Activated CD4-positive, alpha-beta T cell treated with anti-CD3 and anti-CD28 coated beads, Interleukin-10, Interleukin-2, amounts not matched to agents 100 ng/mL and 50 ng/mL, durations not matched to agents 16 hours and 8 hours (primary cell): ENCODE results near the gene HADHA.
A peak's percentile ranks its signal among the peaks of the same experiment; 100 is the strongest.

ENCODE experiments used
- DNase-seq: peaks from one replicate; pipeline ENCODE4 v3.0.0-alpha.2; 2020

The HADHA gene

DNA sequence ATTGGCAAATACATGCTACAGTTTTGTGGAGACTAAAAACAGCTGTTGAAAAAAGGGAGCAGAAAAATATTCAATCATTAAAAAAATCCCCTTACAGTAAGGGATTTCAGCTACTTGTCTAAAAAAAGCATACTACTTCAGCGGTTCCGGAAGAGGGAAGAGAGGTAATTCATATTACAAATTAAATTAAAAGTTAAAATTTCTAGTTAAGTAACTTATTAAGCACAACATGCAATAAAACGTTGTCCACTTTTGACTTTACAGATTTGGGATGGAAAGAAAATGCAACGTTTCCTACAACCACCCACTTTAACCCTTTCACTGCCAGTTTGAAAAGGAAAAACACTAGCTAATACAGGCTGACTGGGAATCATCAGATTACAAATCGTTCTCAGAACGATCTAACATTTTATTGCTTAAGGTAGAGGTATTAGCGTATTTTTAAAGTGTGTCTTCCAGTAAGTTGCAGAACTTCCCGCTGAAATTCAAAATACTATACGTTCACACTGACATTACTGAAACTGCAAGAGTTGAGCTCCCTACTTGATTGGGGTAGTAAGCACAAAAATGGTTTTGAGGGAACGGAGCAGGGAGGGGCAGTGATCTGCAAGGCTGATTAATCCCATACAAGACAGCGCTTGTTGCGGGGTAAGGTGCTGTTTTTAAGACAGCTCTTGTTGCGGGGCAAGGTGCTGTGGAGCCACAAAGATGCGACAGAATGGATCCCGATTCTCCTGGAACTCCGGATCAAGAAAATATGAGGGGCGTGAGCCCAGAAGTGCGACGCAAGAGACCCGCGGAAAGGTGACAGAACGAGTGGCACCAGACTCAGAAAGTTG lies 743 bp downstream of the HADHA start:
- peak; percentile 36 for DNase-seq

DNA sequence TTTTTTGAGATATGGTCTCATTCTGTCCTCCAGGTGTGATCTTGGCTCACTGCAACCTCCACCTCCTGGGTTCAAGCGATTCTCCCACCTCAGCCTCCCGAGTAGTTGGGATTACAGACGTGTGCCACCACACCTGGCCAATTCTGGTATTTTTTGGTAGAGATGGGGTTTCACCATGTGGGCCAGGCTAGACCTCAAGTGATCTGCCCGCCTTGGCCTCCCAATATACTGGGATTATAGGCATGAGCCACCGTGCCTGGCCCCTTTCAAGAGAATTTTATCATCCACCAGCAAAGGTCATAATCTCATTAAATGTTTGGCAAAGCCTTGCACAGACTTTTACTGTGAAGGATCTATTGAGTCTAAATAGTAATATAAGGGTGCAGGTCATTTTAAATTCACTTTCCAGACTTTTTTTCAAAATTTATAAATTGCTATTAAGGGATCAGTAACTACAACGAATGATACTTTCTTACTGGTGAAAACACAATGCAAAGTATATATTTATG lies 2.5 kb downstream of the HADHA start:
- DNase-seq, result no peak

DNA sequence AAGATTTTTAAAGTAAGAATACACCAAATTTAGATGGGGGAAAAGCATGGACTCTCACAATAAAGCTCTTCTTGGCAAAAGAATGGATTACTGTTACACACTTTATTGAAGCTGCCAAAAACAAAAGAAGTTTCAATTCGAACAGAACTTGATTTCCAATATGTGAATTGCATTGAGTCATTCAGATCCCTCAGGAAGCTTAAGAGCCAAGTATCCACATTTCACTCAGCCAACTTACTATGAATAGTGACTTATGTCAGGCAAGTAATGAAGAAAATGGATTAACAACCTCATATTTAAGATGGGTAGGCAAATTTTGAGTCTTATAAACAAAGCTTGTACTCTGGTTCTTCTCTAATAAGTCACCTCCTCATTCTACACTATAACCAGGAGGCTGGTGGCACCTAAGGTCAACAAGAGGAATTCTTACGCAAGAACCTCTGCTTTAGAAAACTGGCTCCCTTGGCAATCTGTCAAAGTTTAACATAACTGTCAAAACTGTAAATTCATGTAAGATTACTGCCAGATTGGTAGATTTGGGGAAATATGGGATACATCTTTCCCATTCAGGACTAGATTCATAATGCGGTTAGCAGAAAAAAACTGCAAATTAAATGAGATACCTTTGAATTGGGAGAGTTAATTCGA lies 6.0 kb downstream of the HADHA start:
- no peak for DNase-seq

DNA sequence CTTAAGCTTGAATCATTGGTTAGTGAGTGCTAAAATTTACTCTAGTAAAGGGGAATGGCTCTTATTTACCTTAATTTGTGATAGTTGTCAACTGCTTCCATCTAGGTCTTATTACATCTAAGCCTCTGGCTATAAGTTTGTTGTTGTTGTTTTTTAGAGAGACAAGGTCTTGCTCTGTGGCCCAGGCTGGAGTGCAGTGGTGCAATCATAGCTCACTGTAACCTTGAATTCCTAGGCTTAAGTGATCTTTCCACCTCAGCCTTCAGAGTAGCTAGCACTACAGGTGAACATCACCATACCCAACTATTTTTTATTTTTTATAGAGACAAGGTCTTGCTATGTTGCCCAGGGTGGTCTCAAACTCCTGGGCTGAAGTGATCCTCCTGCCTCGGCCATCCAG lies 6.6 kb downstream of the HADHA start:
- no peak for DNase-seq

DNA sequence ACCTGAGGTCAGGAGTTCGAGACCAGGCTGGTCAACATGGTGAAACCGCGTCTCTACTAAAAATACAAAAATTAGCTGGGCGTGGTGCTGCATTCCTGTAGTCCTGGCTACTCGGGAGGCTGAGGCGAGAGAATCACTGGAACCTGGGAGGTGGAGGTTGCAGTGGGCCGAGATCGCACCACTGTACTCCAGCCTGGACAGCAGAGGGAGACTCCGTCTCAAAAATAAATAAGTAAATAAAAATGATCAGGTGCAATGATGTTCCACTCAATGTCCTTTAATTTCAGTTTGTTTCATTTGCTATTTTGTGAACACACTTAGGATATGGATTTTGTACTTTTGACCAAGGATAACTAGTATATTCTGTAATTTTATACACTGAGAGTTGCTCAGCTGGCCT lies 9.3 kb downstream of the HADHA start:
- DNase-seq, result no peak

DNA sequence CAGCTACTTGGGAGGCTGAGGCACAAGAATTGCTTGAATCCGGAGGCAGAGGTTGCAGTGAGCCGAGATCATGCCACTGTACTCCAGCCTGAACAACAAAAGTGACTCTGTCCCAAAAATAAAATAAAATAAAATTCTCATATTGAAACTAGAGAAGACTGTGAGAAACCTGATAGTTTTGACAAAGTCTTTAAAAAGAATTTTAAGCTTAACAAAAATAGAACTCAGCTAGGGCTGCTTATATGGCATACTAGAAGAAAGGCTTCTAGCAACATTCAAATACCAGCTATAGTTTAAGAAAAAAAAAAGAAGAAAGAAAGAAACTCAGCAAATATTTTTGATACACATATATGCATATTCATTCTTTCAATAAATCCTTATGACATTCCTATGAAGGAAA lies 13.6 kb downstream of the HADHA start:
- no peak for DNase-seq

DNA sequence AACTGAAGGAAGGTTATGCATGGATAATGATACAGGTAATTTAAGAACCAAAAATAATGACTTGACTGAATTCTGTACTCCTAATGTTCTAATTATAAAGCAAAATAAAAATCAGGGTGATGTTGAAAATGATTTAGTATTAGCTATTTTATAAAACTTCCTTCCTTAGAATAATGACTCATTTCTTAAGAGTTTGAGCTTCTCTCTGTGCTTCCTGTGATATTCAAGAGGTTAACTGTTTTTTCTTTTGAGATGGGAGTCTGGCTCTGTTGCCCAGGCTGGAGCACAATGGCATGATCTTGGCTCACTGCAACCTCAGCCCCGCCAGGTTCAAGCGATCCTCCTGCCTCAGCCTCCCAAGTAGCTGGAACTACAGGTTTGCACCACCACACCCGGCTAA lies 14.8 kb downstream of the HADHA start:
- no peak for DNase-seq

DNA sequence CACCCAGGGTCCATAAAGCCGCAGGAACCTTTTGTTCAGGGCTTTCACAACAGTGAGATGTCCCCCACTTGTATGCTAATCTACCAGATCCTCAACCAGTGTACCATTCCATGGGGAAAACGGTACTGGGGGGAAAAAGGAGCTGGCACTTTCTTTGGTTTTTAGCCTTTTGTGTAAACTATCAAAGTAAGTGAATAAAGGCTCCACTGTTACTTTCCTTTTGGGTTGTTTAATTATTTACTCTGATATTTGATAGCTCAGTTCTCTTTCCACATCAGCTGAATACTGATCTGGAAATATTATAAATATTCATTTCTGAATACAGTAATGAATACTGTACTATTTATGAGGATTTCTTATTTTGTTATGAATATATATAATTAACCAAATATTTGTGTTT lies 20.3 kb downstream of the HADHA start:
- DNase-seq, result no peak

DNA sequence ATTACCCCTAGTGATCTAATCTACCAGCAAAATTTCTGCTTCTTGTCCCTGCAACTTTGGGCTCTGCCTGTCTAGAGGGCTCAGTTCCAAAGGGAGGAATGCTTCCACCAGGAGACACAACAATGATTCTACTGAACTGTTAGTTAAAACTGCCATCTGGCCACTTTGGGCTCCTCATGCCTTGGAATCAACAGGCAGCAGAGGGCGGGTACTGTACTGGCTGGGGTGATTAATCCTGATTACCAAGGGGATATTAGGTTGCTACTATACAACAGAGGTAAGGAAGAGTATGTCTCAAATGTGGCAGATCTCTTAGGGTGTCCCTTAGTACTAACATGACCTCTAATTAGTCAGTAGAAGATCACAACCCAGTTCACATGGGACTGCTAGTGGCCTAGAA lies 21.4 kb downstream of the HADHA start:
- no peak for DNase-seq

DNA sequence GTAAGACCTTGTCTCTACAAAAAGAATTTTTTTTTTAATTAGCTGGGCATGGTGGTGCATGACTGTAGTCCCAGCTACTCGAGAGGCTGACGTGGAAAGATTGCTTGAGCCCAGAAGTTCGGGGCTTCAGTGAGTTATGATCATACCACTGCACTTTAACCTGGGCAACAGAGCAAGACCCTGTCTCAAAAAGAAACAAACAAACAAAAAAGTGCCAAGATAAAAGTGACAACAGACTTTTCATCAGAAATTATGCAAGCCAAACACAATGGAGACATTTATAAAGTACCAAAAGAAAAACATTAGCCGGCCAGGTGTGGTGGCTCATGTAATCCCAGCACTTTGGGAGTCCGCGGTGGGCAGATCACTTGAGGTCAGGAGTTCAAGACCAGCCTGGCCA lies 26.7 kb downstream of the HADHA start:
- no peak for DNase-seq

DNA sequence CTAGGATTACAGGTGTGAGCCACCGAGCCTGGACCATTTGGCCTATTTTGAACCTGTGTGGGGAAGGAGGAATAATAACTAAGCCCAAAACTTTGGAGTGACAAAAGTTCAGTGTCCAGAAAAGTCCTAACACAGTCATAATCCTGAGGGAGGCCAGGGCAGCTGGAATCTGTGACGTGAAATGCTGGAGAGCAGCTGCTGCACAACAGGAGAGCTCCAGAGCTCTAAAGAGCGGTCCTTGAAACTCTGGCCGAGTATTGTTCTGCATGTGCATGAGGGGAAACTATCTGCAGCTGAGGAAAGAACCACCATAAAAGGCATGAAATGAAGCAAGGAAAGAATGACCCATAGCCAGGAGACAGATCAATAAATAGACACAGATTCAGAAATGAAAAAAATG lies 27.8 kb downstream of the HADHA start:
- DNase-seq, result no peak

DNA sequence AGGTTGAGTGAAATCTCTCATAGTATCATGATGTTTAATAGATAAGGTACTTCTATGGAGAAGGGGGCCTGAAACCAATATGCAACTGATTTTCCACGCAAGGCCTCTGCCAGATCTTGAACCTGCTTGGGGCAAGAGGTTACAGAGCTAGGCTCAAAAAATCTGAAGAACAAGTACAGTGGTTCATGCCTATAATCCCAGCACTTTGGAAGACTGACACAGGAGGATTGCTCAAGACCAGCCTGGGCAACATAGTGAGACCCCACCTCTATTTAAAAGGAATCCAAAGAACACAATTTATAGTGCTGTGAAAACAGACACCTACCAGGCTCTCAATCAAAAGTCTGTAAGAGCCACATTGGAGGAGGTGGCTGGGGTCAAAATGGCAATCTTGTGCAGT lies 28.6 kb downstream of the HADHA start:
- DNase-seq, result no peak

DNA sequence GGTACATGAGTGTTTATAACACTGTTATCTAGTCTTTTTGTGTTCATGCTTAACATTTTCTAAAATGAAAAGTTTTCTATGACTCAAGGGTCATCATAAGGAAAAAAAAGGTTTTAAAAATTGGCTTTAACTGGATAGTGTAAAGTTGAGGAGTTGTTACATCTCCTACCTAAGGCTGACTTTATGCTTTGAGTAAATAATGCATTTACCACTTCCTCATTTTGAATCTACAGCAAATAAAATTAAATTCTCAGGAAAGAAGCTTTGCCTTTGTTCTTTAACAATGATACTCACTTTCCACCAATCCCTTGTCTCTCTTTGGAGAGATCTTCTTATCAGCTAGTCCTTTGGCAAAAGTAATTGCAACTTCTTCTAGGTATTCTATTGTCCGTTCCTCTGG lies 29.7 kb downstream of the HADHA start:
- DNase-seq, result no peak

DNA sequence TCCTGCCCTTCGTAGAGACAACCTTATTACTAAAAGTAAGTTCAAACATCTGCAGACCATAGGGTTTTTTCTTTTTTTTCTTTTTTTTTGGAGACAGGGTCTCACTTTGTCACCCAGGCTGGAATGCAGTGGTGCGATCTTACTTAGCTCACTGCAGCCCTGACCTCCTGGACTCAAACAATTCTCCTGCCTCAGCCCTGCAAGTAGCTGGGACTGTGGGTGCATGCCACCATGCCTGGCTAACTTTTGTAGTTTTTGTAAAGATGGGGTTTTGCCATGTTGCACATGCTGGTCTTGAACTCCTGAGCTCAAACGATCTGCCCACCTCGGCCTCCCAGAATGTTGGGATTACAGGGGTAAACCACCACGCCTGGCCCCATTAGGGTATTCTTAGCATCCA lies 32.4 kb downstream of the HADHA start:
- no peak for DNase-seq

DNA sequence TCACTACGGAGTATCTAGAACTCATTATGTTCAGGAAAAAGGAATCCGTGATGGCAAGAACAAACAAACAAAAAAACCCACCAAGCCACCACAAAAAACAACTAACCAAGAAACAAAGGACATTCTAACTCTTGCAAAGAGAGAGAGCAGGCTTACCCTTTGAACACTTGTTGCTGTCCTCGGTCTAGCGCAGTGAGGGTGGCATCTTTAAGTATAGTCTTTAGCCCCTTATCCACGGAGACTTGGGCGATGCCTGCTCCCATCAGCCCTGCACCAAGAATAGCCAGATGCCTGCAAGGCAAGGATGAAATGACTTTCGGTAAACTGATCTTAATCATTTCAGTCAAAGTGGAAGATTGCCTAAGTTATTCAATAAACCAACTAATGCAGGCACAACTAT lies 40.5 kb downstream of the HADHA start:
- no peak for DNase-seq

DNA sequence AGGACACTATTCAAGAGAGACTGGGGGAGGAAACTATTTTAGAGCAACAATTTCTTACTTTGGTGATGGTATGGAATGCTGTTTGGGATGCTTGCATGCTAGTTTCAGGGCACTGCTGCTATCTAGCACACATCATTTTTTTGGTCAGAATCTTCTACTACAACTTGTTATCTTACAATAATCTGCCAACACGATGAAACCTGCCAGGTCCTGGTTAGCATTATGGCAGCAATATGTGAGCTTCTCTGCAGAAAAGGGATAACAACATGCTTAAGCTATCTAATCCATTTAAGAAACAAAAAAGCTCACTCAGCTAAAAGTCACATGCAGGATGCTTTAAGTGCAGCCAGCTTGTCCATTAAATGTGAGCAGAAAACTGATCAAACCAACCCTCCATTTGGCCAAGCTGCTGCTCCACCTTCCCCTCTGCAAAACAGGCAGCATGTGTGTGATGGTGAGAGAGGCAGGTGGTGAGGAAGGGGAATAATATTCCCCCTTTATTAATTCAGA lies 41.4 kb downstream of the HADHA start:
- DNase-seq, result no peak

DNA sequence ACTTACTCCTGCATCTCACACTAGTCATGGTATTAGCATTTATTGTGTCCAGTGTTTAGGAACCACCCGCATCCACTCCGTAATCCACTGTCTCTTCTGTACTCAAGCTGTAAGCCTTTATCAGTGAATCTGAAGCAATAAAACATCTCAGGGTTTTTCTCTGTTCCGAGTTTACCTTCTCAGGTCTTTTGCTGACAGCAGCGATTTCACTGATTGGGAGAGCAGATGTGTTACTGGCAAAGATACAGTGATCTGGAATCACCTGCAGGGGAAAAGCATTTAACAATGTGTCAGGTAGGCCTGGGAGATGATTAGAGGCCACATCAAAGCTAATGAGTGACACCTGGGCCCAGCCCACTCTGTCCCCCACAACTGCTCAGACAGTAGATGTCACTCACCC lies 46.9 kb downstream of the HADHA start:
- DNase-seq, result no peak

DNA sequence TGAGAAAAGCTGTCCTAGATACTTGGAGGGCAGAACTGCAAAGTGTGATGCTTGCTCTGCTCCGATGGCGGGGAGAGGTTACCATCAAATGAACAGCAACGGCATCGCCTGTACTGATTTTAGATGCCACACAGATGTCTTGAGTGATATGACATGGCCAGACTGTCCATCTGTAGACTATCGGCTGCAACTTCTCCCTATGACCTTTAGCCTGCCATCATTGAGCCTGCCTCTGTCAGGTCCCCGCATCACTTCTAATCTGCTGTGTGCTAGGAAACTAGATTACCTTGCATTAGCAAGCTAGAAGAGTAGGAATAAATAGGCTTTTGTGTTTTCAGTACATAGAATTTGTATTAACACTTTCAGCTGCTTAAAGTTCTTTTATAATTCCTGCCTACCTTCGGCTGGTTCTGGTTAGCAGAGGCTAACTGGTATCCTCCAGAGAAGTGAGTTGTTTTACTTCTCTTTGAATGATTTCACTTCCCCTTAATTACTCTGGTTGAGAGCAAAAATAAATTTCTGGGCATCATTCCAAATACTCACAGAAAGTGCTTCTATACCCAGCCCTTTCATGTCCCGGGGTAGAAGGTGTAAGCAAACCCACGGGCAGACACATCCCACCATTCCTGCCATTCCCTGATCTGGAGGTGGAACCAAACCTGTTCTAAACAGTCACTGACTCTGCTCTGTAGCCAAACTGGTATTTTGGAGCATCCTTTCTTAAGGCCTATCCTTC lies 47.6 kb downstream of the HADHA start:
- no peak for DNase-seq

DNA sequence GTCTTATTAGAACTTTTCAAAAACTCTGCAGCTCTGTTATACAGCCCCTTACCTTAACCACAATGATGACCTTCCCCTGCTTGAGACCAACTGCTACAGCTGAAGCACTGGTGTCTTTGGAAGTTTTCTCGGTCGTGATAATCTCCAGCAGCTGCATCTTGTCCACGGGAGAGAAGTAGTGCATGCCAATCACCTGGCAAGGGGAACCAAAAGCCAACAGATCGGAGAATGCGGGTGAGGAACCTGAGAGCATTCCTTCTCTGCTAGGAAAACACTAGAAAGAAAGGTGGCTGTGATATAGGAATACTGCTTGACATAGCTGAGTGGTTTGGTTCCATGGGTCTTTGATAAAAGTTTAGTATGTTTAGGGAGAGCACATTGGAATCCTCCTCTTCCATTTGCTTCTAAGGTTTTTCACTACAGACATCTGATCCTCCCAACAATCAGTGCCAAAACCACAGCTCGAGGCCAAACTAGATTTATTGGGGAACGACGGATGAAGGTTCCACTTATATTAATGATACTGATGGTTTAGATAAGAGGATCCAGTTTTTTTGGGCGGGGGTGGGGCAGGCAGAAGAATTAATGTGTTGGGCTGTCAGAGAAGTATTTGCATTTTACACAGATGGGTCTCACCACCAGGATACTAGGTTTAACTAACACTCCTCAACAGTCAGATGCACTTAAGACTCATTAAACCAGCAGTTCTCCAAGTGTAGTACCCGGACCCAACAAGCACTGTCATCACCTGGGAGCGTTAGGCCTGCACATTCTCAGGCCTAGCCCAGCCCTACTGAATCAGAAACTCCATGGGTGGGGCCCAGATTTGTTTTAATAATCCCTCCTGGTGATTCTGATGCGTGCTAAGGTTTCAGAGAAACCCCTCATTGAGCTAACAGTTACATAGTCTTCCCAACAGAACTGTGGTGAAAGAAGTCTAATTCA lies 49.1 kb downstream of the HADHA start:
- DNase-seq, result no peak

DNA sequence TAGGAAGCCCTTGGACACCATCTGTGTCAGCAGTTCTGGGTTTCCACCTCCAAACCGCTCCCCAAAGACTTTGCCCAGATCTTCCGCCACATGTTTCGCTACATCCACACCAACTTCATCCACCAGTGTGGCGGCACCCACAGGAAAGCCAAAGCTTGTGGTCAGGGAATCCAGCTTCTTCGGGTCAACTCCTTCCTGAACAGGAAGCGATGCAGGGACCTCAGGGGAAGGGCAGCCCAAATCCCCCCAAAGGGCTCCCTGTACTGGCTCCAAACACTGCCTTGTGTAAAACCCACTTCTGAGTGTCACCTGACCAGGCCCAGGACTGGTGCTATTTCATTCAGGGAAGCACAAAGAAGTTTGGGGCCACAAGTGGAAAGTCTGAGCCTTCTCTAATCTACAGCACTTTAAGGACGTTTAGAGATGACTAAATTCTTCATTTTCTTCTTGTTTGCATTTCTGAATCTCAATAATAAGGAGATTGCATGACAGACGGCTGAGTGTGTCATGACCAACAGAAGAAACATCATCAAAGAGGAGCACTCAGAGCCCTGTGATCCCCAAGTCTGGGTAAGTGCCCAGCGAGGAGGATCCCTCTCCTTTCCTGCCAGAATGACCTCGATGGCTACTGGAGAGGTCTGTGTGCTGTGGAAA lies 50.7 kb downstream of the HADHA start:
- no peak for DNase-seq

DNA sequence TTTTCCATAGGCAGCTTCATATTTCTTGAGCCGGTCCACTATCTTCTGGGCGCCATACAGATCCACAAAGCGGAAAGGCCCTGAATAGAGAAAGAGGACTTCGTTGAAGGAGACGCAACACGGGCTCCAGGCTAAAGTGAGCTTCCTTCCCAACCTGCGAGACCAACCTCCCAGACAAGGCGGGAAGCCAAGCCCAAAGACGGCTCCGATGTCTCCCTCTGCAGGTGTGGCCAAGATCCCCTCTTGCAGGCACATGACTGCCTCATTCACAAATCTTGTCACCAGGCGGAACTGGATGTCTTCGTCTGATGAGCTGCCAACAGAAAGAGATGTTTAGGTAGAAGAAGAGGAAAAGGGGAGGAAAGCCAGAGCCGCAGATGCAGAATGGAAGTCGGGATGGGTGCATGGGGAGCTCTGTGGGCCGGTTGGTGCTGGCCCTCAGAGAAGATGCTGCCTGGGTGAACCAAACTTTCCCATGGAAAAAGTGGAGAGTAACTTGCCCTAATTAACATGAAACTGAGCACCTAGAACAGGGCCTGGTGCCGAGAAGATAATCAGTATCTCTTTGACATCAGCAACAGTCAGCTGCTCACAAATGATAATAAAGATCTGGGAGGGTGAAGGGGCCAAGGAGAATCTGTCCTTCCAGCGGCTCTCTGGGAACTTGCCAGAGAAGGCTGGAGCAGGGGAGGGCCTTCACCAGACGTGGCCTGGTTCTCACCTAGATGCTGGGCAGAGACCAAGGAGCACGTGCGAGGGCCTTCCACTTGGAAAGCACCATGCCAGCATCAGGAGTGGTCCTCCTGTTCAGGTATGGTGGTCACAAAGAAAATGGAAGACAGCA lies 52.9 kb downstream of the HADHA start:
- DNase-seq, result no peak
